Activated CD8-positive, alpha-beta memory T cell treated with anti-CD3 and anti-CD28 coated beads, Interleukin-2, amount 50 U/mL, for 48 hours (primary cell): ENCODE measurements around the gene RTBDN.

Source experiments
- DNase-seq: peaks from one replicate; pipeline ENCODE4 v3.0.0-alpha.2; 2020

Gene RTBDN

GRCh38 chr19:12791345-12792050 is 42.9 kb downstream of the RTBDN start, which contains the start of gene JUNB:
JUNB (plus strand) TSS chr19:12791486; CDS start chr19:12791772, 286 bp downstream.
- DNase-seq, result peak; percentile 99

GRCh38 chr19:12790628-12791344 is 43.6 kb downstream of the RTBDN start:
- DNase-seq, result peak; percentile 66

GRCh38 chr19:12789904-12790619 is 44.3 kb downstream of the RTBDN start:
- DNase-seq, result peak; percentile 98

GRCh38 chr19:12789098-12789903 is 45.1 kb downstream of the RTBDN start:
- DNase-seq, result no peak

GRCh38 chr19:12788682-12789097 is 45.7 kb downstream of the RTBDN start:
- peak; percentile 72 for DNase-seq

GRCh38 chr19:12788042-12788681 is 46.2 kb downstream of the RTBDN start:
- DNase-seq, result no peak

- no peak for DNase-seq
Measured at GRCh38 chr19:12787458-12787857, 46.9 kb downstream of the RTBDN start.

GRCh38 chr19:12786952-12787351 is 47.4 kb downstream of the RTBDN start:
- no peak for DNase-seq

GRCh38 chr19:12786141-12786870 is 48.1 kb downstream of the RTBDN start:
- no peak for DNase-seq

- DNase-seq, result peak; percentile 65
Measured at GRCh38 chr19:12785431-12786031, 48.8 kb downstream of the RTBDN start.

- DNase-seq, result peak; percentile 66
Measured at GRCh38 chr19:12784871-12785430, 49.4 kb downstream of the RTBDN start.

- DNase-seq, result peak; percentile 65
Measured at GRCh38 chr19:12784394-12784870, 49.9 kb downstream of the RTBDN start.

- peak; percentile 63 for DNase-seq
Measured at GRCh38 chr19:12783849-12784393, 50.5 kb downstream of the RTBDN start.

GRCh38 chr19:12783291-12783848 is 51.0 kb downstream of the RTBDN start:
- peak; percentile 88 for DNase-seq

- peak; percentile 96 for DNase-seq
Measured at GRCh38 chr19:12782424-12783290, 51.7 kb downstream of the RTBDN start.

GRCh38 chr19:12782174-12782423 is 52.3 kb downstream of the RTBDN start:
- DNase-seq, result no peak

- DNase-seq, result peak; percentile 62
Measured at GRCh38 chr19:12779162-12779993, 55.0 kb downstream of the RTBDN start.

- DNase-seq, result no peak
Measured at GRCh38 chr19:12778905-12779161, 55.5 kb downstream of the RTBDN start.
